Stimulated activated naive CD8-positive, alpha-beta T cell treated with anti-CD3 and anti-CD28 coated beads, Interleukin-15, Interleukin-2, amounts not matched to agents 100 ng/mL and 50 ng/mL, for 24 hours (primary cell): ENCODE measurements around the gene PRKN.

ENCODE experiments used
- H3K27ac Mint-ChIP-seq: one replicate; pipeline ENCODE4 v1.8.0; 2021; ENCODE audit warnings: mild to moderate bottlenecking, mixed read lengths
- H3K27me3 Mint-ChIP-seq: one replicate; pipeline ENCODE4 v1.8.0; 2021; ENCODE audit warnings: mixed read lengths
- H3K36me3 Mint-ChIP-seq: one replicate; pipeline ENCODE4 v1.8.0; 2021; ENCODE audit warnings: low read depth, mixed read lengths
- H3K4me1 Mint-ChIP-seq: one replicate; pipeline ENCODE4 v1.8.0; 2021; ENCODE audit warnings: low read depth, mixed read lengths
- H3K4me3 Mint-ChIP-seq: one replicate; pipeline ENCODE4 v1.8.0; 2021; ENCODE audit warnings: mild to moderate bottlenecking, mixed read lengths
- H3K9me3 Mint-ChIP-seq: one replicate; pipeline ENCODE4 v1.8.0; 2021; ENCODE audit warnings: mixed read lengths

Gene PRKN

DNA sequence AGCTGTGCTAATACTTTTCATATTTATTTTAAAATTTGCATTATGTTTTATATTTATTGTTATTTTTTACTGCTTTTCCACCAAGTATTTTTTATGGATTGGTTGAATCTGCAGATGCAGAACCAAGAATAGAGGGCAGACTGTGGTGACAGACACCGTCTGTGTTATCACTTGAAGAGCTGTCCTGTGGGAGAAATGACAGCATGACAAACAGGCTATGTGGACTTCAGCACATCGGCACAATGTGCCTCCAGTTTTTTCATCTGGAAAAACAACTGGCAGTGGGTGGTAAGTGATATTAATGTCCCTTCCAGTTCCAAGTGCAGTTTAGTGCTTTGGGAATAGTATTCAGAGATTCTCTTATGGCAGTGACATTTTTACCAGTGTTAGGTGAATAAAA, 492.9 kb downstream of the PRKN start:
- H3K4me1 Mint-ChIP-seq = no peaks in the 10 kb centered on the region
- peaks cover 3% of the 10 kb centered on the region for H3K9me3 Mint-ChIP-seq
- no peak overlapping the region for H3K4me3 Mint-ChIP-seq
- no peak overlapping the region for H3K27ac Mint-ChIP-seq
- H3K27me3 Mint-ChIP-seq = no peaks in the 10 kb centered on the region
- H3K36me3 Mint-ChIP-seq = no peaks in the 10 kb centered on the region

DNA sequence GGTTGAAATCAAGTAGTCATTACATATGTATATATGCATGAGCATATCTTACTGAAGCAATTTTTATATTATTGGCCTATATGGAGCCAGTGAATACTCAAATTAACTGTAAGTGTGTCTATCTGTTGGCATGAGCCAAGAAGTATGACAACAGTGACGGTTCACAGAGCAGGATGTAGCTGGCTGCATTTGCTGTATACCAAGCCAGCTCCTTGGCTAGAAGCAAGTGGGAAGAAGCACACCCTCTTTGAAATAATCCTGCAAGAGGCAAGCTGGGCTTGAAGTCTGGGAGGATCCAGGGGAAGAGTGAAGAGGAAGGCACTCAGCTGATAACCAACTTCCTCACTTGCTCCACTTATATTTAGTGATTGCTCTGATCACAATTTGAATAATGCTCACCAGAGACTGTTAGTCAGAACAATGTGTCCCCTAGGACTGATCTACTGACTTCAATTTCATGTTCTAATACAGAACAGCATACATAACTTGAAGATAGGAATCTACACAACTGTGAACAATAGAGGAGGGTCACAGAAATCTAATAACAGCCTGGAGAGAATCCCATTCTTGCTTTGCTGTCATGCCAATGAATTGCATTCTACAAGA, 497.3 kb downstream of the PRKN start:
- Mint-ChIP-seq H3K4me3 (no peak overlapping the region), H3K36me3 (no peaks in the 10 kb centered on the region), H3K9me3 (peaks cover 8% of the 10 kb centered on the region), H3K27me3 (no peaks in the 10 kb centered on the region), H3K27ac (no peak overlapping the region), H3K4me1 (no peaks in the 10 kb centered on the region)

DNA sequence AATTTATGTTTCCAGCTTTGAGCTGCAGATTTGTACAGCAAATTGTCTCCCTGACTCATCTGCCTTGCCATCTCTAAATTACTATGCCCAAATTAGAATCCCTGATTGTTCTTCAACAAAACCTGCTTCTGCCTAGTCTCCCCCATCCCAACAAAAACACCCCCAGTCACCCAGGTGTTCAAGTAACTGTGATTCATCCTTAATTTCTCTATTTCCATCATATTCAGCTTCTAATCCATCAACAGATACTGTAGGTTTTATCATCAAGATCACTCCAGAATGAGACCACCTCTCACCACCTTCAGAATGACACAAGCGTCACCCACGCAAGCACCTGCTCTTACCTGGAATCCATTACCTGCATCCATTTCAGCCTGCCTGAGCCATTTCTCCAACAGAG, 498.5 kb downstream of the PRKN start:
- Mint-ChIP-seq H3K27ac (no peak overlapping the region), H3K27me3 (no peaks in the 10 kb centered on the region), H3K4me1 (no peaks in the 10 kb centered on the region)

DNA sequence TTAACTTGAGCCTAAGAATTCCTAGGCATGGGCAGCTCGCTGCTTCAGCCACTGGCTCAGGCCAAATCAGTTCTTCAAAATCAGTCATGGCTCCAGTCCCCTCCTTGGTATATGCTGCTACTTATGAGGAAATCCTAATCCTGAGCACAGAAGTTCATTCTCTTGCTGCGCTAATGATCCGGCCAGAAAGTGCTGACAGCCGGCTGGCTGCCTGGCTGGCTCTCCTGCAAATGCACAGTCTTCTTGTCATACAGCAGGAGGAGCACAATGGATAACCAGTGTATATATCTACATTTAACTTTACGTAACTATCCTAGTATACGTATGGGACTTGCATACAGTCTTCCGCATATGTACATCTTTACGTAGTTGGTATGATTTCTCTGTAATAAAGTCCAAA, 500.8 kb downstream of the PRKN start:
- Mint-ChIP-seq H3K9me3 (peaks cover 4% of the 10 kb centered on the region), H3K36me3 (no peaks in the 10 kb centered on the region), H3K27me3 (no peaks in the 10 kb centered on the region), H3K27ac (no peak overlapping the region), H3K4me3 (no peak overlapping the region), H3K4me1 (no peaks in the 10 kb centered on the region)

More for the DNA sequence above, 498.5 kb downstream of the PRKN start:
- H3K4me3 Mint-ChIP-seq = no peak overlapping the region
- H3K9me3 Mint-ChIP-seq = peaks cover 8% of the 10 kb centered on the region
- H3K36me3 Mint-ChIP-seq = no peaks in the 10 kb centered on the region

DNA sequence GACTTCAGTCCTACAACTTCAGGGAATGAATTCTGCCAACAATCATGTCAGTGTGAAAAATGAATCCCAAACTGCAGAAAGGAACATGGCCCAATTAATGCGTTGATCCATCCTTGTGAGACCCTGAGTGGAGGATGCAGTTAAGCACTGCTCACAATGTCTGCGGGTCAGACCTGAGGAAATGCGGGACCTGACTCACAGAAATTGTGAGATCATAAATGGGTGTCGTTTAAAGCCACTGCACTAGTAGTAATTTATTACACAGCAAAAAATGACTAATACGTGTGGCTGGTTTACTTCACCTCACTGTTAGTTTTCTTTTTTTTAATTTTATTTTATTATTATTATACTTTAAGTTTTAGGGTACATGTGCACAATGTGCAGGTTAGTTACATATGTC, 505.0 kb downstream of the PRKN start:
- Mint-ChIP-seq H3K9me3 (no peaks in the 10 kb centered on the region), H3K27me3 (no peaks in the 10 kb centered on the region), H3K4me1 (no peaks in the 10 kb centered on the region), H3K27ac (no peak overlapping the region), H3K4me3 (no peak overlapping the region), H3K36me3 (no peaks in the 10 kb centered on the region)

DNA sequence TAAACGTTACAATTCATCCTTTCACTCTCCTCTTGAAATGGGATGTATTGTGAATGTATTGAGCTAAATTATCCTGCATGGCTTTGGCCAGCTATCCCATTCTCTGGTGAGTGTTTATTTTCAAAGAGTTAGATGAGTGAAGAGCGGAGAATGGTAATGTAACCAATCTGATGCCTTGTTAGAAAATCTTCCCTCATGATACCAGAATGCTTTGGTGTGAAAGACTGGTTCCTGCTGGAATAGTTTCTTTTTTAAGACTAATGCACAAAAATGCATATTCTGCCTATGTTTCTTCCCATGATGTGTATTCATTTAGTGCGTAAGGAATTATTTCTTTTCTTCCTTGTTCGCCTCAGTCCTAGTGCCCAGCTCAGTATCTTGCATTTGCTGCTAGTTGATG, 506.7 kb downstream of the PRKN start:
- Mint-ChIP-seq H3K27ac (no peak overlapping the region), H3K4me1 (no peaks in the 10 kb centered on the region), H3K36me3 (no peaks in the 10 kb centered on the region), H3K4me3 (no peak overlapping the region), H3K27me3 (no peaks in the 10 kb centered on the region), H3K9me3 (no peaks in the 10 kb centered on the region)

DNA sequence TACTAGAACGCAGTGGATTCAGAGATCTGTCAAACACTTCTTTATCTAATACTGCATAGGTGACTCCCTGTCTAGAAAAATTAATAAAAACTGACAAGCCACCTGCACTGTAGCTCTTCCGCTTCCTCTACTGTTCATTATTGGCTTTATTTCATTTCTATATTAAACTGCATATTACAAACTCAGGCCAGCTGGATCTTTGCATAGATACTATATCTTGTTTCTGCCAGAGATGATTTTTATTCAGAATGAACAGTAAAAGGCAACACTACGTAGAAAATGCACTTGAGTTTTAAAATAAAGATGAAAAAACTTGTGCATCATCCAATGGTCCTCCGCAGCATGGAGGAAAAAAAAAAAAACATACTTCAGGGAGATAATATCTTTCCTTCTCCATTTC, 508.3 kb downstream of the PRKN start:
- H3K4me3 Mint-ChIP-seq = no peak overlapping the region
- H3K27ac Mint-ChIP-seq = no peak overlapping the region
- no peaks in the 10 kb centered on the region for H3K27me3 Mint-ChIP-seq

DNA sequence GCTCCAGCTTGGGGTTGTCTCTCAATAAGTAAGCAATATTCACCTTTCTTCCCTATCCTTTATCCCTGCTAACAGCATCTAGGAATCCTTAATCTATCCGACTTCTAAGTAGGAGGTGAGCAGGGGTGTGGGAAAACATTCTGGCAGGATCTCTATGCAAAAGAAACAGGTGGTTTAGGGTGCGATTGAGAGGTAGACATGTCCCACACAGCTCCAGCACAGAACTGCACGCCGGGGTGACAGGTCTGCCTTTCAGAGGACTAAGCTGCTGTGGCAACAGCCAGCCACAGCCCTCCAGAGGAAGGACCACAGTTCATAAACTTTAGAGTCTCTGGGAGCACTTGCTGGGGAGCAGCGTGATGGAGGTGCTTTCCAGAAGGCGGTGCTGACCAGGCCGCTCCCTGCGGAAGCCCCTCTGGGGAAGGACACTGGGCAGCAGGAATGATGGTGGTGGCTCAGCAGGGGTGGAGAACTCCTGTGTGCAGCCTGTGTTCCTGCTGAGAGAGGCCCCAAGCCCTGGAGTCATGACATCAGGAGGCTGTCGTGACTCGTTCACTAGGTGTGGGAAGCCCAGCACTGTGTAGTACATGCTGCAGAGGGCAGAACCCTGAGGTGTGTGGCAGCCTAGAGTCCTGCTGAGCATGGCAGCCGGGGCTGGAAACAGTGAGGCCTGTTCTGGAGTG, 509.6 kb downstream of the PRKN start:
- H3K36me3 Mint-ChIP-seq = no peaks in the 10 kb centered on the region
- H3K4me1 Mint-ChIP-seq = no peaks in the 10 kb centered on the region
- no peak overlapping the region for H3K4me3 Mint-ChIP-seq
- H3K27me3 Mint-ChIP-seq = no peaks in the 10 kb centered on the region
- no peak overlapping the region for H3K27ac Mint-ChIP-seq
- H3K9me3 Mint-ChIP-seq = no peaks in the 10 kb centered on the region

More for the DNA sequence above, 508.3 kb downstream of the PRKN start:
- no peaks in the 10 kb centered on the region for H3K36me3 Mint-ChIP-seq
- H3K4me1 Mint-ChIP-seq = no peaks in the 10 kb centered on the region
- H3K9me3 Mint-ChIP-seq = no peaks in the 10 kb centered on the region

DNA sequence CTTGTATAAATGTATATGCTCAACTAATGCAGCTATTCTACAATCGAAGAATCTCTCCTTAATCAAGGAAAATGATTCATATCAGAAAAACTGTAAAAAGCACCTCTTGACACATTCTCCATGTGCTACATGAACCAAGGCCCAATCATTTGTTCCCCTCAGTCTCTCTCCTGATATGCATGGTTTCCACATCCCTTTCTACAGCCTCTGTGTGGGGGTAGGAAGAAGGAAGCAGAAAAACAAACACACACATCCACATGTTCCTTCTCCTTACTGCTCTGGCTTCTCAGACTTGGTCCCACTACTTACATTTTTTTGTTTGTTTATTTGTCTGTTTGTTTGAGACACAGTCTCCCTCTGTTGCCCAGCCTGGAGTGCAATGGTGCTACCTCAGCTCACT, 510.5 kb downstream of the PRKN start:
- H3K4me3 Mint-ChIP-seq = no peak overlapping the region
- no peaks in the 10 kb centered on the region for H3K9me3 Mint-ChIP-seq
- no peak overlapping the region for H3K27ac Mint-ChIP-seq
- no peaks in the 10 kb centered on the region for H3K36me3 Mint-ChIP-seq
- H3K27me3 Mint-ChIP-seq = no peaks in the 10 kb centered on the region
- H3K4me1 Mint-ChIP-seq = no peaks in the 10 kb centered on the region

DNA sequence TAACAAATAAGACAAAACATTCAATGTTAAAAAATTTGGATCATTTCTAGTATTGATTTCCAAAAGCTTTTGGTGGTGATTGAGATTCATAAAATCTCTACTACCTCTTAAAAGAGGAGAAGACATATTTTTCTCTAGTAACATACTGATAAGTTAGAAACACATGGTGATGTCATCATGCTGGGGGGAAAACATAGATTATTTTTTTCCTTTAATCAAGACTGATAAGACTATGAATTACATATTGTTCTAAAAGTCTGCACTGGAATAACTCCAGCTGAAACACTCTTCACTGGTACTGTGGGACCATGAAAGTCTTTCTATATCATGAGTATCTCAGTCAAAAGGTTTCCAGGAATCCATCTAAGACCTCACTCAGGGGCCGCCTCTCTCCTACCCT, 515.8 kb downstream of the PRKN start:
- peaks cover 4% of the 10 kb centered on the region for H3K36me3 Mint-ChIP-seq
- H3K4me1 Mint-ChIP-seq = no peaks in the 10 kb centered on the region
- peaks cover 4% of the 10 kb centered on the region for H3K9me3 Mint-ChIP-seq
- no peak overlapping the region for H3K27ac Mint-ChIP-seq
- H3K27me3 Mint-ChIP-seq = no peaks in the 10 kb centered on the region
- H3K4me3 Mint-ChIP-seq = no peak overlapping the region

DNA sequence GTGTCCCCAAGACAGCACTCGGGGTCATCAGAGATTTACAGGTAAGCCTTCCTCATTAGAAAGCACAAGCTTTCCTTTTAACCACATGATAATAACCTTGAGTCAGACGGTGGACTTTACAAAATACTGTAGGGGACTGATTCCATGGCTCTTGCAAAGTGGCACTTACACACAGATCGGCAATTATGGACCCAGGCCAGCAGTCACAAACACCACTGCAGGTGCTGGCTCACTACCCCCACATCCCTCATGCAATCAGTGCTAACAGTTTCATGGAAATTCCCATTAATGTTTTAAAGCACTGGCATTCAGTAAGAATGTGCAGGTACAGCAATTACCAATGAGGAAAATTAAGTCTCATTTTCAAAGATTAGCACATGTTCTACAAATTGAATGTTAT, 516.5 kb downstream of the PRKN start:
- H3K27ac Mint-ChIP-seq = no peak overlapping the region
- H3K27me3 Mint-ChIP-seq = no peaks in the 10 kb centered on the region
- H3K4me1 Mint-ChIP-seq = no peaks in the 10 kb centered on the region
- H3K36me3 Mint-ChIP-seq = peaks cover 4% of the 10 kb centered on the region
- H3K4me3 Mint-ChIP-seq = no peak overlapping the region
- peaks cover 4% of the 10 kb centered on the region for H3K9me3 Mint-ChIP-seq

DNA sequence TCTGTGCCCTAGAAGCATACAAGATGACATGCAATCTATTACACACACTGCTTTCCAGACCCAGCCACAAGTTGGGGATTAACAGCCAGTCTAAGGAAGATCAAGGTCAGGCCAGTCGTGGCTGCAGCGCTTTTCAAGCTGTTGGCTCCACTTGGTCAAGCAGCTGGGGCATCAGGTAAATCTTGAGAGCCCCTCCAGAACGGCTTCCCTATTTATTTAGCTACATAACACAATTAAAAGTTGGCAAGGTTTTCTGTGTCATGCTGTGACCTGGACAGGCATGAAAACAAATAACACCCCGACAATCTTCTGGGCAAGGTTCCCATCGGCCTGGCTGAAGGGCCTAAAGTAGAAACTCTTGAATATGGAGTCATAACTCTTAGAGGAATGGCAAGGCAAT, 524.3 kb downstream of the PRKN start:
- peaks cover 4% of the 10 kb centered on the region for H3K36me3 Mint-ChIP-seq
- no peak overlapping the region for H3K4me3 Mint-ChIP-seq
- H3K4me1 Mint-ChIP-seq = no peaks in the 10 kb centered on the region
- H3K27me3 Mint-ChIP-seq = no peaks in the 10 kb centered on the region
- no peak overlapping the region for H3K27ac Mint-ChIP-seq
- peaks cover 4% of the 10 kb centered on the region for H3K9me3 Mint-ChIP-seq

DNA sequence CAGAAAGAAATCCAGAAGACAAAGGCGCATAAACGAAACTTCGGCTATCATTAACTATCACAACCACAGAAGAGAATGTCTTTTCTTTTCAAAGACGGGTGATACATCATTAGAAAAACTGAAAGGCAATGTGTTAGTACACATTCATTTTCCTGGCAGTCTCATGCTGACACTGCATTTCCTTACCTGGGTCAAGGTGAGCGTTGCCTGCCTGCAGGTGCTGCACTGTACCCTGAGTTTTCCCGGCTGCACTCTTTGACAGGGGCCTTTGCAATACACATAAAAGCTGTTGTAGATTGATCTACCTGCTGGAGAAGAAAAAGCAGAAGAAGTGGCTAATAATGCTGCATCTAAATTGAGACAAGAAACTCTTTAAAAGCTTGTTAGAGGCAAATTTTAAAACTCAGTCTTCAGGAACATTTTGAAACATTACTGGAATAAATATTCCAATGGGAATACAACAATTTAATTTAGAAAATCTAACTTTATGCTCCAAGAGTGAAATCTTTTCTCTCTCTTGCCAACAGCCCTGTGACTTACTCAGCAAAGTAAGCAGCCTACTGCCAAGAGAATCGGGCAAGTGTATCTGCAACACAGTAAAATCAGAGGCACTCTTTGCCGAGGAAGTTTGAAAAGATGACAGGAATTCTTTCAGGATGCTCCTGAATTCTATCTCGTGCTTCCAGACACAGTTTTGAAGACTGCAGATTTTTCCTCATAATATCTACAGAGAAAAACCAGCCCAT, 526.4 kb downstream of the PRKN start:
- Mint-ChIP-seq H3K27me3 (no peaks in the 10 kb centered on the region), H3K4me3 (no peak overlapping the region), H3K27ac (no peak overlapping the region), H3K4me1 (no peaks in the 10 kb centered on the region), H3K36me3 (no peaks in the 10 kb centered on the region), H3K9me3 (no peaks in the 10 kb centered on the region)

DNA sequence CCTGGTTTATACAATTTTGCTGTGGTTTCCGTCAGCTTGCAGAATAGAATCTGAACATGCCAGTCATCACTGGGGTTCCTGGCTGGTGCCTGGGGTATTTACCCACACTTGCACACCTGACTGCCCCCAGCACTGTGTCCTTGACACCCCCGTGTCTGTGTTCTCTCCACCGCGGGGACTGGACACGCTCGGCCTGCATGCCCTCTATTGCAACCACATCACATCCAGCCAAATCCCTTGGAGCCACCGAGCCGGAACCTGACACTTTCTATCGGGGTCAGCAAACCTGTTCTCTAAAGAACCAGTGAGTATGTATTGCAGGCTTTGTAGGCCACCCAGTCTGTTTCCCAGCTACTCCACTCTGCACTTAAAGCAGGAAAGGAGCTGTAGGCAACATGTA, 527.5 kb downstream of the PRKN start:
- H3K36me3 Mint-ChIP-seq = no peaks in the 10 kb centered on the region
- no peak overlapping the region for H3K27ac Mint-ChIP-seq
- H3K4me1 Mint-ChIP-seq = no peaks in the 10 kb centered on the region
- no peaks in the 10 kb centered on the region for H3K9me3 Mint-ChIP-seq
- no peaks in the 10 kb centered on the region for H3K27me3 Mint-ChIP-seq
- H3K4me3 Mint-ChIP-seq = no peak overlapping the region

DNA sequence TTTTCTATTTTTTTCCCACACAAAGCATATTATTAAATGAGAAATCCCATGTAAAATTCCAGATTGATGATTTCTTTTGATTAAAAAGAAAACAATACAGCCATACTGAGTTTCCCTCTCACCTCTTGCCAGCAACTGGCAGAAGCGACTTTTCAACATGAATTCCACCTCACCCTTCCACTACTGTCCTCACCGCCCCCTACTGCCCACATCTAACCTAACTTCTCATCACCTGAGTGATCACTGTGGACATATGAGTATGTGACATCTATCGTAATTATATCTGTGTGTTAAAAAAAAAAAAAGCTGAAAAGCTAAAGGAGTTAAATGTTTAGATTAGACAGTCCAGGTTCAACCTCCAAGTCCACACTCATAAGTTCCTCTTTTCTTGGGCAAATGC, 528.6 kb downstream of the PRKN start:
- H3K4me1 Mint-ChIP-seq = no peaks in the 10 kb centered on the region
- no peak overlapping the region for H3K4me3 Mint-ChIP-seq
- no peaks in the 10 kb centered on the region for H3K27me3 Mint-ChIP-seq
- H3K36me3 Mint-ChIP-seq = no peaks in the 10 kb centered on the region
- no peak overlapping the region for H3K27ac Mint-ChIP-seq
- no peaks in the 10 kb centered on the region for H3K9me3 Mint-ChIP-seq
